OCI-LY1 (cell line): ENCODE results near the gene PPP1R9A.

ENCODE experiments used
- H2AFZ ChIP-seq: fragments of 200-600 bp; sonication (generic), shearing (Covaris generic); 2 replicates; pipeline ENCODE4 v1.6.0; 2014; ENCODE audit warnings: antibody characterized with exemption, mild to moderate bottlenecking, low read length
- H3F3A ChIP-seq: fragments of 200-600 bp; sonication (generic), shearing (Covaris generic); 2 replicates; pipeline ENCODE4 v1.6.0; 2014; ENCODE audit warnings: mild to moderate bottlenecking, antibody characterized with exemption, low read length, moderate library complexity; ENCODE audit not compliant: insufficient read depth
- H3K27ac ChIP-seq: fragments of 200-600 bp; sonication (generic); 2 replicates; pipeline ENCODE4 v1.5.1; 2014; ENCODE audit warnings: low read length, mixed run types, mild to moderate bottlenecking, low read depth; ENCODE audit not compliant: poor library complexity, severe bottlenecking
- H3K27me3 ChIP-seq: fragments of 200-600 bp; sonication (generic); 2 replicates; pipeline ENCODE4 v1.6.0; 2014; ENCODE audit warnings: antibody characterized with exemption, mild to moderate bottlenecking, low read length, moderate library complexity; ENCODE audit not compliant: insufficient read depth
- H3K36me3 ChIP-seq: fragments of 200-600 bp; sonication (generic); 2 replicates; pipeline ENCODE4 v1.6.1; 2014; ENCODE audit warnings: mild to moderate bottlenecking, antibody characterized with exemption, low read length, moderate library complexity, mixed read lengths; ENCODE audit not compliant: insufficient read depth
- H3K4me1 ChIP-seq: fragments of 200-600 bp; sonication (generic); 2 replicates; pipeline ENCODE4 v1.5.1; 2014; ENCODE audit warnings: mild to moderate bottlenecking, low read length, moderate library complexity; ENCODE audit not compliant: insufficient read depth, severe bottlenecking
- H3K4me2 ChIP-seq: fragments of 200-600 bp; sonication (generic), shearing (Covaris generic); 2 replicates; pipeline ENCODE4 v1.6.1; 2014; ENCODE audit warnings: low read length
- H3K4me3 ChIP-seq: fragments of 200-600 bp; sonication (generic); 2 replicates; pipeline ENCODE4 v1.5.1; 2014; ENCODE audit warnings: low read length, low read depth, mild to moderate bottlenecking, mixed read lengths; ENCODE audit not compliant: poor library complexity, severe bottlenecking
- H3K79me2 ChIP-seq: fragments of 200-600 bp; shearing (Covaris generic); 2 replicates; pipeline ENCODE4 v1.6.1; 2016; ENCODE audit warnings: mixed run types, low read length, mixed read lengths; ENCODE audit not compliant: insufficient read depth
- H3K9ac ChIP-seq: fragments of 200-600 bp; sonication (generic), shearing (Covaris generic); 2 replicates; pipeline ENCODE4 v1.6.1; 2014; ENCODE audit warnings: mild to moderate bottlenecking, low read length, mixed read lengths
- H3K9me2 ChIP-seq: fragments of 200-600 bp; sonication (generic), shearing (Covaris generic); 2 replicates; pipeline ENCODE4 v1.6.1; 2014; ENCODE audit warnings: low read depth, mild to moderate bottlenecking, low read length, mixed read lengths
- H3K9me3 ChIP-seq: fragments of 200-600 bp; shearing (Covaris generic); 2 replicates; pipeline ENCODE4 v1.6.1; 2014; ENCODE audit warnings: low read length, mixed read lengths
- H4K20me1 ChIP-seq: fragments of 200-600 bp; sonication (generic), shearing (Covaris generic); 2 replicates; pipeline ENCODE4 v1.6.0; 2016; ENCODE audit warnings: mild to moderate bottlenecking, low read length; ENCODE audit not compliant: insufficient read depth
- EZH2 ChIP-seq: fragments of 200-600 bp; sonication (generic), shearing (Covaris generic); IDR thresholded peaks from 2 replicates; pipeline ENCODE4 v1.8.0; 2017; ENCODE audit warnings: borderline replicate concordance, mixed run types, mild to moderate bottlenecking, antibody characterized with exemption, low read length, moderate library complexity, mixed read lengths
- TF ChIP-seq, protein P1 (sequence below): fragments of 200-600 bp; sonication (generic), shearing (Covaris generic); IDR thresholded peaks from 2 replicates; pipeline ENCODE4 v1.5.1; 2017; ENCODE audit warnings: mild to moderate bottlenecking, antibody characterized with exemption, low read length, moderate library complexity, mixed read lengths

Gene PPP1R9A

DNA sequence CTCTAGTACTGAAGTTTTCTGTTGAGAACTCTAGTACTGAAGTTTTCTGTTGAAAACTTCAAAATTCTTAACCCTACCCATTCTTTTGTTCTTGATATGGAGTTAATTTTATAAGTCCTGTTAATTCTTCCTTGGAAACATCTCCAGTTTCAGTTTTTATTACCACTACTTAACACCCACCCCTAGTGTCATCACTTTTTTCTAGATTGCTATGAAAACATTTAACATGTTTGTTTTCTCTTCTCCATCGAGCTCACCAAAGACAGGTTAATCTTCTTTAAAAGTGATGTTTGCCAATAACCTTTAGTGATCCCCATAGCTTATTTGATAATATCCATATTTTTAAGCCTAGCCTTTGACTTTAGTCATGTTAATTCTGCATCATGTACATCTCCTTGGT is 147.9 kb downstream of the PPP1R9A start:
- no peaks in the 10 kb centered on the region for H3K27me3 ChIP-seq
- no peaks in the 10 kb centered on the region for H3K79me2 ChIP-seq
- no peak overlapping the region for H2AFZ ChIP-seq
- H3K4me3 ChIP-seq = no peak overlapping the region
- no peaks in the 10 kb centered on the region for H4K20me1 ChIP-seq
- H3K9me2 ChIP-seq = no peaks in the 10 kb centered on the region
- H3K36me3 ChIP-seq = no peaks in the 10 kb centered on the region
- H3K4me1 ChIP-seq = no peaks in the 10 kb centered on the region
- no peak overlapping the region for H3K9ac ChIP-seq
- H3K4me2 ChIP-seq = no peak overlapping the region
- no peak overlapping the region for H3K27ac ChIP-seq
- H3K9me3 ChIP-seq = no peaks in the 10 kb centered on the region
- H3F3A ChIP-seq = no peaks in the 10 kb centered on the region
- no peak for TF ChIP-seq EZH2
- TF ChIP-seq, protein P1, sequence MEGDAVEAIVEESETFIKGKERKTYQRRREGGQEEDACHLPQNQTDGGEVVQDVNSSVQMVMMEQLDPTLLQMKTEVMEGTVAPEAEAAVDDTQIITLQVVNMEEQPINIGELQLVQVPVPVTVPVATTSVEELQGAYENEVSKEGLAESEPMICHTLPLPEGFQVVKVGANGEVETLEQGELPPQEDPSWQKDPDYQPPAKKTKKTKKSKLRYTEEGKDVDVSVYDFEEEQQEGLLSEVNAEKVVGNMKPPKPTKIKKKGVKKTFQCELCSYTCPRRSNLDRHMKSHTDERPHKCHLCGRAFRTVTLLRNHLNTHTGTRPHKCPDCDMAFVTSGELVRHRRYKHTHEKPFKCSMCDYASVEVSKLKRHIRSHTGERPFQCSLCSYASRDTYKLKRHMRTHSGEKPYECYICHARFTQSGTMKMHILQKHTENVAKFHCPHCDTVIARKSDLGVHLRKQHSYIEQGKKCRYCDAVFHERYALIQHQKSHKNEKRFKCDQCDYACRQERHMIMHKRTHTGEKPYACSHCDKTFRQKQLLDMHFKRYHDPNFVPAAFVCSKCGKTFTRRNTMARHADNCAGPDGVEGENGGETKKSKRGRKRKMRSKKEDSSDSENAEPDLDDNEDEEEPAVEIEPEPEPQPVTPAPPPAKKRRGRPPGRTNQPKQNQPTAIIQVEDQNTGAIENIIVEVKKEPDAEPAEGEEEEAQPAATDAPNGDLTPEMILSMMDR = no peak

DNA sequence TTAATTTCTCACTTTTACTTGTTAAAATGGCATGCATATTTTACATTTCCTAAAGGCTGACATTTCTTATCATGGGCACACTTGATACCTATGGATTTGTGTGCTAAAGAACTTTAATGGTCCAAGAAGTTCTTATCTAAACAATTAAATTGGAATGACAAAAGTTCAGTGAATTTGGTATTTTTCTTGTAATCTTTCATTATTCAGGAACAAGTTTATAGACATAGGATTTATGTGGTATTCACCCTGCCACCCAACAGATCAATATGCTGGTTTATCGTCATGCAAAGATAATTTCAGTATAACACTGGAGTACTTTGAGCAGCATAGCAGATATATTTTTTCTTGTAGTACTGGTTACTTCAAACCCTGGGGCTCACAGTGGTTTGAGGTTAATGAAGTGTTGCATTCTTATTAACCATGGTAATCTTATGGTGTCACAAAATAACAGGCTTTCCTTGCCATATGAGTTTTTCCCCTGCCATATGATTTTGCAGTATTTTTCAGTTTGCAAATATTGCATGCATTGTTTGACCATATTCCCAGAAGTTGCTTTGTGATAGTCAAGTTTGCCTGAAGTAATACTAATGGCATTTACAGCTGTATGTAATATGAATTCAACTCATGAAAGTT is 148.8 kb downstream of the PPP1R9A start:
- no peak overlapping the region for H2AFZ ChIP-seq
- H4K20me1 ChIP-seq = no peaks in the 10 kb centered on the region
- H3K27me3 ChIP-seq = no peaks in the 10 kb centered on the region
- H3K4me2 ChIP-seq = no peak overlapping the region
- H3K9me2 ChIP-seq = no peaks in the 10 kb centered on the region
- H3F3A ChIP-seq = no peaks in the 10 kb centered on the region
- no peak overlapping the region for H3K9ac ChIP-seq
- no peaks in the 10 kb centered on the region for H3K36me3 ChIP-seq
- H3K4me3 ChIP-seq = no peak overlapping the region
- H3K27ac ChIP-seq = no peak overlapping the region
- TF ChIP-seq, protein P1 = no peak
- no peaks in the 10 kb centered on the region for H3K9me3 ChIP-seq
- H3K4me1 ChIP-seq = no peaks in the 10 kb centered on the region
- H3K79me2 ChIP-seq = no peaks in the 10 kb centered on the region

DNA sequence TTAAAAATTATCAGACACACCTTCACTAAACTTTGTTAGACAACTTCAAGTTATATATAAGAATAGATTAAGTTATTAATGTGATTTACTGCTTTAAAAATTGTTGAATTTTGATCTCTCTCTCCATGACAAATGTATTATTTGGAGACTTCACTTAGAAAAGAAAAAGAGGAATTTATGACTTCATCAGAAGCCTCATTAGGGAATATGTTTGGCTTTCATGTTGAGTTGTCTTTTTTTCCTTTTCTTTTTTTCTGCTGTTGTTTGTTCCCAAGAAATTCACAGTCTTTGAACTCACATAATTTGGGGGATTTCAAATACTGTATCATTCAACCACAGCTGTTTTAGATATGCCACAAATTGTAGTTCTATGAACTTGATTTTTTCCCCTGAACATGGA is 149.5 kb downstream of the PPP1R9A start:
- H3K4me3 ChIP-seq = no peak overlapping the region
- no peaks in the 10 kb centered on the region for H3F3A ChIP-seq
- H2AFZ ChIP-seq = no peak overlapping the region
- H3K9me3 ChIP-seq = no peaks in the 10 kb centered on the region
- H3K4me2 ChIP-seq = no peak overlapping the region
- no peaks in the 10 kb centered on the region for H3K9me2 ChIP-seq
- H3K79me2 ChIP-seq = no peaks in the 10 kb centered on the region
- H3K4me1 ChIP-seq = no peaks in the 10 kb centered on the region
- no peaks in the 10 kb centered on the region for H3K27me3 ChIP-seq
- TF ChIP-seq, protein P1 = no peak
- no peak for TF ChIP-seq EZH2
- H4K20me1 ChIP-seq = no peaks in the 10 kb centered on the region
- H3K9ac ChIP-seq = no peak overlapping the region
- H3K27ac ChIP-seq = no peak overlapping the region
- H3K36me3 ChIP-seq = no peaks in the 10 kb centered on the region
